ENCODE data around the gene CCDC144A.
"Not testable (repeated sequence)": the region's sequence is repeated elsewhere in the genome, so short reads cannot be mapped to it uniquely, and the experiment has no call there.

CCDC144A gene

GRCh38 chr17:16817201-16817600 is 127.2 kb downstream of the CCDC144A start:
- ATAC-seq (replicated peaks; ENCODE audit: extremely low read depth, poor library complexity, severe bottlenecking) = no peak
- Mint-ChIP-seq H3K9me3 (no peaks in the 10 kb centered on the region), H3K4me3 (no peak overlapping the region), H3K27ac (ENCODE audit: low read depth) (no peak overlapping the region), H3K4me1 (no peaks in the 10 kb centered on the region), H3K27me3 (peaks cover 77% of the 10 kb centered on the region), H3K36me3 (ENCODE audit: insufficient read depth) (no peaks in the 10 kb centered on the region)
- no peak for DNase-seq (ENCODE audit: low spot score in 2 of 2)

GRCh38 chr17:16817940-16818339 is 127.9 kb downstream of the CCDC144A start:
- H3K9me3 Mint-ChIP-seq; ATAC-seq (replicated peaks; ENCODE audit: extremely low read depth, poor library complexity, severe bottlenecking); H3K36me3 Mint-ChIP-seq (ENCODE audit: insufficient read depth); H3K27ac Mint-ChIP-seq (ENCODE audit: low read depth); H3K4me1 Mint-ChIP-seq; H3K4me3 Mint-ChIP-seq; DNase-seq (ENCODE audit: low spot score in 2 of 2): not testable (repeated sequence)
- H3K27me3 Mint-ChIP-seq = peaks cover 72% of the 10 kb centered on the region

- Mint-ChIP-seq H3K4me1 (no peaks in the 10 kb centered on the region), H3K27ac (ENCODE audit: low read depth) (no peak overlapping the region), H3K9me3 (no peaks in the 10 kb centered on the region), H3K4me3 (no peak overlapping the region), H3K36me3 (ENCODE audit: insufficient read depth) (no peaks in the 10 kb centered on the region), H3K27me3 (peaks cover 68% of the 10 kb centered on the region)
- DNase-seq (ENCODE audit: low spot score in 2 of 2) = no peak
- ATAC-seq (replicated peaks; ENCODE audit: extremely low read depth, poor library complexity, severe bottlenecking) = no peak
These were observed 128.3 kb downstream of the CCDC144A start for GRCh38 chr17:16818340-16818739.

GRCh38 chr17:16818821-16819683 is 129.0 kb downstream of the CCDC144A start:
- no peaks in the 10 kb centered on the region for H3K36me3 Mint-ChIP-seq (ENCODE audit: insufficient read depth)
- no peaks in the 10 kb centered on the region for H3K4me1 Mint-ChIP-seq
- peaks cover 61% of the 10 kb centered on the region for H3K27me3 Mint-ChIP-seq
- no peak overlapping the region for H3K27ac Mint-ChIP-seq (ENCODE audit: low read depth)
- H3K4me3 Mint-ChIP-seq = no peak overlapping the region
- DNase-seq (ENCODE audit: low spot score in 2 of 2) = no peak
- H3K9me3 Mint-ChIP-seq = no peaks in the 10 kb centered on the region
- ATAC-seq (replicated peaks; ENCODE audit: extremely low read depth, poor library complexity, severe bottlenecking) = no peak

GRCh38 chr17:16820161-16820877 is 130.3 kb downstream of the CCDC144A start:
- Mint-ChIP-seq H3K36me3 (ENCODE audit: insufficient read depth) (no peaks in the 10 kb centered on the region), H3K9me3 (no peaks in the 10 kb centered on the region), H3K4me1 (no peaks in the 10 kb centered on the region), H3K27me3 (peaks cover 49% of the 10 kb centered on the region), H3K27ac (ENCODE audit: low read depth) (no peak overlapping the region), H3K4me3 (no peak overlapping the region)
- ATAC-seq (replicated peaks; ENCODE audit: extremely low read depth, poor library complexity, severe bottlenecking) (no peak), DNase-seq (ENCODE audit: low spot score in 2 of 2) (no peak)

GRCh38 chr17:16820979-16821543 is 131.0 kb downstream of the CCDC144A start:
- H3K27ac Mint-ChIP-seq (ENCODE audit: low read depth) = no peak overlapping the region
- H3K27me3 Mint-ChIP-seq = peaks cover 45% of the 10 kb centered on the region
- no peaks in the 10 kb centered on the region for H3K4me1 Mint-ChIP-seq

GRCh38 chr17:16822133-16822532 is 132.1 kb downstream of the CCDC144A start:
- not testable (repeated sequence) for H3K36me3 Mint-ChIP-seq (ENCODE audit: insufficient read depth); H3K4me3 Mint-ChIP-seq; H3K4me1 Mint-ChIP-seq; H3K9me3 Mint-ChIP-seq; DNase-seq (ENCODE audit: low spot score in 2 of 2); ATAC-seq (replicated peaks; ENCODE audit: extremely low read depth, poor library complexity, severe bottlenecking); H3K27ac Mint-ChIP-seq (ENCODE audit: low read depth)
- peaks cover 45% of the 10 kb centered on the region for H3K27me3 Mint-ChIP-seq

More at GRCh38 chr17:16820979-16821543, 131.0 kb downstream of the CCDC144A start:
- ATAC-seq (replicated peaks; ENCODE audit: extremely low read depth, poor library complexity, severe bottlenecking) (no peak), DNase-seq (ENCODE audit: low spot score in 2 of 2) (no peak)
- Mint-ChIP-seq H3K9me3 (no peaks in the 10 kb centered on the region), H3K4me3 (no peak overlapping the region), H3K36me3 (ENCODE audit: insufficient read depth) (no peaks in the 10 kb centered on the region)

GRCh38 chr17:16823768-16824406 is 133.8 kb downstream of the CCDC144A start:
- not testable (repeated sequence) for ATAC-seq (replicated peaks; ENCODE audit: extremely low read depth, poor library complexity, severe bottlenecking); H3K9me3 Mint-ChIP-seq; H3K4me3 Mint-ChIP-seq; H3K36me3 Mint-ChIP-seq (ENCODE audit: insufficient read depth); H3K27ac Mint-ChIP-seq (ENCODE audit: low read depth); H3K4me1 Mint-ChIP-seq; DNase-seq (ENCODE audit: low spot score in 2 of 2)
- H3K27me3 Mint-ChIP-seq = peaks cover 33% of the 10 kb centered on the region
